ENCODE data around the gene MASP2. TPM values are rescaled to one million over a fixed set of nuclear protein-coding genes. Genes with fewer than 3 reads are reported as not detected.

The MASP2 gene
- total RNA-seq, 4 donors from 2014 or later, result not detected

GRCh38 chr1:11054666-11055065 lies 7.6 kb upstream of the MASP2 start:
- no peak for TF ChIP-seq CTCF (IDR thresholded peaks at IDR 0.05; ENCODE audit: low read depth)

GRCh38 chr1:11054181-11054580 lies 7.1 kb upstream of the MASP2 start:
- no peak for TF ChIP-seq CTCF (IDR thresholded peaks at IDR 0.05; ENCODE audit: low read depth)

GRCh38 chr1:11053758-11054137 lies 6.7 kb upstream of the MASP2 start:
- no peak for TF ChIP-seq CTCF (IDR thresholded peaks at IDR 0.05; ENCODE audit: low read depth)

DNA sequence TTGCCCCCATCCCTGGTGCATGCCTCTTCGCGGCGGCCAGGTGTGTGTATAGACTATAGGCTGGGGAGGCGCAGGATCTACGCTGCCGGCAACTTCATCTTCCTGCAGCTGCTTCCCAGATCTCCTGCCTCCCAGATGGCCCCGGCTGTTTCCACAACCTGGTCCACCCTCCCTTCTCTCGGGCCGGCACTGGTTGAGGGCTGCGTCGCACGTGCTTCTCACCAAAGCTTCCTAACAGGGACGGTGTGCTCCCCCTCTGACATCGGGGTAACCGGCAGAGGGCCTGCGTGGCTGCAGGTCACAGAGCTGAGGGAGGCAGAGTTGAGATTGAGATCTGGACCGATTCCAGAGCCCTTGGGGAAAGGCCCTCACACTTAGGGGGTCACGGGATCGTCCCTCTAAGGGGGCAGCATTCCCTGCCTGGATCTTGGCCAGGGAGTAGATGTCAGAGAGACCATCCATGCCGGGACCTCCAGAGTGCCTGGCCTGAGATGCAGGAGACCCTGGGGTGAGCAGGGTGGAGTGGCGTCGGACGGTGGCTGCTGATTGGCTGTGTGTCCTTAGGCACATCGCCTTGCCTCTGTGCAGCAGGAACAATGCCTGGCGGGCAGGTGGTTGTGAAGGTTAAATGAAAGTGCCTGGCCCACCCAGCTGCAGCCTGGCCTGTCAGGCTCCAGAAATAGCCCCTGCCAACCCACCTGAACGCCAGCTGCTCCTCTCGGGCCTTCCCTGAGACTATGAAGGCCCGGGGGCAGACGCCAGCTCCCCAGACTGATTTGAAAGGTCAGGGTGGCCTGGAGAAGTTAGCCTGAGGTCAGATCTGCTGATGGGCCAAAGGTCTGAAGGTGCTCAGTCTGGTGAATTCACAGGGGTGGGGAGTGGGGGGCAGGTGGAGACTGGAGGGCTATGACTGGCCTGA lies 6.1 kb upstream of the MASP2 start:
- TF ChIP-seq CTCF (IDR thresholded peaks at IDR 0.05; ENCODE audit: low read depth), result no peak

DNA sequence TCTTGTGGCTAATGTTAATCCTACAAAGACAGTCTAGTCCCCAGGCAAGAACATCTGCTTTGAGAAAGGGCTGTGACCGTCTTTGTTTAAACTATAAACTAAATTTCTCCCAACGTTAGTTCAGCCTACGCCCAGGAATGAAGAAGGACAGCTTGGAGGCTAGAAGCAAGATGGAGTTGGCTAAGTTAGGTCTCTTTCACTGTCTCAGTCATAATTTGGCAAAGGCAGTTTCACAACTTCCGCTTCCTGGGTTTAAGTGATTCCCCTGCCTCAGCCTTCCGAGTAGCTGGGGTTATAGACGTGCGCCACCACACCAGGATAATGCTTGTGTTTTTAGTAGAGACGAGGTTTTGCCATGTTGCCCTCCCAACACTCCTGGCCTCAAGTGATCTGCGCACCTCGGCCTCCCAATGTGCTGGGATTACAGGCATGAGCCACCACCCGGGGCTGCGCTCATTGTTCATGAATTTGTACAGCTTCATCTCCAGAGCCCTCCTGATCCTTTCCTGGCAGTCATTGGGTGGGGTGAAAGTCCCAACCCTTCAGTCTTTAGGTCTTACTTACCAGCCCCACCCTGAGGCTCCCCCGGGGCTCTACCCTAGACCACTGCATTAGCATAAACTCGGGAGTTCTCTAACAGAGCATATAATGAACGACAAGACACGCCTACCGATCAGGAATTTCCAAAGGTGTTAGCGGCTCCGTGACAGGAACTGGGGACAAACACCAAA lies 4.9 kb upstream of the MASP2 start:
- TF ChIP-seq CTCF (IDR thresholded peaks at IDR 0.05; ENCODE audit: low read depth), result no peak

DNA sequence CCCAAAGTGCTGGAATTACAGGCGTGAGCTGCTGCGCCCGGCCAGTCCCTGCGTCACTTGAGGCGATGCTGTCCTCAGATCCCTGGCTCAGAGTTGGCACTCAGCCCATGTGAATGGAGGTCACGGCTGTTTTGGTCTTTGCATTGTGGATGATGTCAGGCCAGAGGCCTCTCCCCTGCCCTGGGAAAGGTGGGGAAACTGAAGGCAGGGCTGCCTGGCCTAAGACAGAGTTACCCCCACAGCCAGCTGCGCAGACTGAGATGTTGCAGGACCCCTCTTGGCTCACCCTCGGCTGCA lies 821 bp downstream of the MASP2 start:
- no peak for TF ChIP-seq CTCF (IDR thresholded peaks at IDR 0.05; ENCODE audit: low read depth)

DNA sequence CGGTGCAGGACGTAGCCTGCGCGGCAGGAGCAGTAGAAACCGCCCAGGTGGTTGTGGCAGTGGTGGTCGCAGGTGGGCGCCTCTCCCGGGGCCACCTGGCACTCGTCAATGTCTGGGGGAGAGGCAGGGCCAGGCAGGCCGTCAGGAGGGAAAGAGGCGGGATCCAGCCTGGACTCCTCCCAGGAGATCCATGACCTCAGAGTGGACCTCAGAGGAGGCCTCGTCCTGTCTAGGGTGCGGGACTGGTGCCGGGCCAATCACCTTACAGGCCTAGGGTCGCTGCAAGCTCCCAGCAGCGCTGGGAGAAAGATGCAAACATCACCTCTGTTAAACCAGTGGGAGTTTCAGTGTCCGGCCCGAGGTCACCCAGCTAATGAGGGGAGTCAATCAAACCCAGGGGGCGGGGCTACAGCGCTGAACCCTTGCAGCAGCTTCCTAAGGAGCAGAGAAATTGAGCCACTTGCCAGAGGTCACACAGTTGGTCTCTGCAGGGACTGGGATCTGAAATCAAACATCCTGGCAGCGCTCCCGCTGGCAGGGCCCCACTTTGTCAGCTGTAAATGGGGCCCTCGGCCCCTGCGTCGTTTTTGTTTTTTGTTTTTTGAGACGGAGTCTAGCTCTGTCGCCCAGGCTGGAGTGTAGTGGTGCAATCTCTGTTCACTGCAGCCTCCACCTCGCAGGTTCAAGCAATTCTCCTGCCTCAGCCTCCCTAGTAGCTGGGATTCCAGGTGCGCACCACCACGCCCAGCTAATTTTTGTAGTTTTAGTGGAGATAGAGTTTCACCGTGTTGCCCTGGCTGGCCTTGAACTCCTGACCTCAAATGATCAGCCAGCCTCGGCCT lies 1.4 kb downstream of the MASP2 start:
- no peak for TF ChIP-seq CTCF (IDR thresholded peaks at IDR 0.05; ENCODE audit: low read depth)
